ENCODE measurements around the gene IL17F.

IL17F gene

DNA sequence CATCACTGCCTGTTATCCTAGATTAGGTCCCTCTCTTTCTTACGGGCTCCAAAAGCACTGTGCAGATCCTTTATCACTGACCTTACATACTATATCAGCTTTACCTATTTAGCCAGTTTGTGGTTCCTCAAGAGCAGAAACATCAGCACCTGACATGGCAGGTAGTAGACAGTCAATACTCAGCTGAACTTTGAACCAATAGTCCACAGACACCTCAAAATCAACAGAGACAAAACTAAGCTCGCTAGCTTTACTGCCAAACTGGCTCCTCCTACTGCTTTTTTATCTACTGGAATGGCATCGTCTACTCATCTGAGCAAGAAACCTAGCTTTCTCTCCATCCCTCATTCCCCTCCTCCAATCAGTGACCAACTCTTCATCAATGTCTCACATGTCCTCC is 52.5 kb downstream of the IL17F start:
- Histone ChIP-seq H3K9ac (ENCODE audit: low read length) (no peak overlapping the region), H3K36me3 (ENCODE audit: control insufficient read depth, insufficient read depth, low read length) (no peaks in the 10 kb centered on the region), H3K27ac (ENCODE audit: low read depth, low read length) (no peak overlapping the region), H3K4me3 (ENCODE audit: low read depth, low read length) (no peak overlapping the region), H3K4me1 (ENCODE audit: control insufficient read depth, insufficient read depth, low read length) (peaks cover 9% of the 10 kb centered on the region), H3K27me3 (ENCODE audit: control insufficient read depth, insufficient read depth, low read length) (no peaks in the 10 kb centered on the region), H3K9me3 (ENCODE audit: control insufficient read depth, insufficient read depth, low read depth, low read length) (no peaks in the 10 kb centered on the region)

DNA sequence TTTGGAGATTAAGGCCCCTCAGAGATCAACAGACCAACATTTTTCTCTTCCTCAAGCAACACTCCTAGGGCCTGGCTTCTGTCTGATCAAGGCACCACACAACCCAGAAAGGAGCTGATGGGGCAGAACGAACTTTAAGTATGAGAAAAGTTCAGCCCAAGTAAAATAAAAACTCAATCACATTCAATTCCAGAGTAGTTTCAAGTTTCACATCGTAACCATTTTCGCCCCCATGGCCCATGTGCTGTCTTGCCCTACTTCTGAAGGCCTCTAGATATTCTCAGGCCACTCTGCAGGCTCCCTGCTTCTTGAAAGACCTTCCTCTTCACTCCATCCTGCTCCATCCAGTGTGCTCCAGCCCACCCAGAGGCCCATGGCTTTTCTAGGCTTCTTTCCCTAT is 53.9 kb downstream of the IL17F start:
- Histone ChIP-seq H3K9me3 (ENCODE audit: control insufficient read depth, insufficient read depth, low read depth, low read length) (no peaks in the 10 kb centered on the region), H3K4me1 (ENCODE audit: control insufficient read depth, insufficient read depth, low read length) (peaks cover 9% of the 10 kb centered on the region), H3K36me3 (ENCODE audit: control insufficient read depth, insufficient read depth, low read length) (no peaks in the 10 kb centered on the region), H3K4me3 (ENCODE audit: low read depth, low read length) (no peak overlapping the region), H3K27ac (ENCODE audit: low read depth, low read length) (peak overlapping the region; percentile 40; the same call in 1 of the 2 replicates), H3K27me3 (ENCODE audit: control insufficient read depth, insufficient read depth, low read length) (no peaks in the 10 kb centered on the region), H3K9ac (ENCODE audit: low read length) (no peak overlapping the region)

DNA sequence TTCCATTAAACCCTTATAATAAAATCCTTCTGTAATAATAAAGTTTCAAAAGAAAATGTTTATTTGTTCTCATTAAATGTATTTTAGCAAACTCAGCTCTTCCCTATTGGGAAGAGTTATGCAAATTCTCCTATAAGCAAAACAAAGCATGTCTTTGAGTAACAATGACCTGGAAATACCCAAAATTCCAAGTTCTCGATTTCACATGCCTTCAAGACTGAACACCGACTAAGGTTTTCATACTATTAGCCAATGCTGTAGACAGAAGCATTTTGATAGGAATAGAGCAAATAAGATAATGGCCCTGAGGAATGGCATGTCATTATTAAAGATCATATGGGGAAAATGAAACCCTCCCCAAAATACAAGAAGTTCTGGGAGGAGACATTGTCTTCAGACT is 54.3 kb downstream of the IL17F start:
- H3K9ac ChIP-seq (ENCODE audit: low read length): no peak overlapping the region
- peak overlapping the region; percentile 40; the same call in 1 of the 2 replicates for H3K27ac ChIP-seq (ENCODE audit: low read depth, low read length)
- H3K4me1 ChIP-seq (ENCODE audit: control insufficient read depth, insufficient read depth, low read length): peaks cover 9% of the 10 kb centered on the region
- H3K9me3 ChIP-seq (ENCODE audit: control insufficient read depth, insufficient read depth, low read depth, low read length): no peaks in the 10 kb centered on the region
- no peaks in the 10 kb centered on the region for H3K27me3 ChIP-seq (ENCODE audit: control insufficient read depth, insufficient read depth, low read length)
- H3K4me3 ChIP-seq (ENCODE audit: low read depth, low read length): no peak overlapping the region
- H3K36me3 ChIP-seq (ENCODE audit: control insufficient read depth, insufficient read depth, low read length): no peaks in the 10 kb centered on the region

DNA sequence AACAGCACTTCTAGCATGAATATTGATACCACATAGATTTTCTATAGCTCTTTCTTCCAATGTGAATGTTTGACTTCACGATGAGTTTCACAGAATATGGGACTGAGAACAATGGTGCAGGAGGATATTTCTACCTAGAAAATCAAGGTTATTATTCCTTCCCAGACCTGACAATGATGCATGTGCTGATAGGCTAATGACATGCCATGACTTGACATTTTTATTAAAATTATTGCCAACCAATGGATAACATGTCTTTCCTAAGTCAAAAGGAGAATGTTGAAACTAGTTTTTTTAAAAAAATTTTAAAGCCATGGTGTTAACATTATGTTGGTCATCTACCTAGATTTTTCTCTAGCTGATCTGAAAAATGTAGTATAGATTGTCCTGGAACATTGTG is 57.2 kb downstream of the IL17F start:
- H3K4me3 ChIP-seq (ENCODE audit: low read depth, low read length): no peak overlapping the region
- no peaks in the 10 kb centered on the region for H3K27me3 ChIP-seq (ENCODE audit: control insufficient read depth, insufficient read depth, low read length)
- H3K36me3 ChIP-seq (ENCODE audit: control insufficient read depth, insufficient read depth, low read length): no peaks in the 10 kb centered on the region
- no peaks in the 10 kb centered on the region for H3K9me3 ChIP-seq (ENCODE audit: control insufficient read depth, insufficient read depth, low read depth, low read length)
- H3K27ac ChIP-seq (ENCODE audit: low read depth, low read length): no peak overlapping the region
- H3K9ac ChIP-seq (ENCODE audit: low read length): no peak overlapping the region
- peaks cover 15% of the 10 kb centered on the region for H3K4me1 ChIP-seq (ENCODE audit: control insufficient read depth, insufficient read depth, low read length)

All from HUES6 (cell line).